ENCODE data around the gene RAX2. TPM values are rescaled to one million over a fixed set of nuclear protein-coding genes. Genes with fewer than 3 reads are reported as not detected.

The RAX2 gene
- total RNA-seq, 1 donor from 2014 or later: not detected

- DNase-seq: no peak
- Histone ChIP-seq H3K4me3 (no peak overlapping the region), H3K4me1 (no peaks in the 10 kb centered on the region), H3K36me3 (peaks cover 9% of the 10 kb centered on the region), H3K9me3 (no peaks in the 10 kb centered on the region), H3K27me3 (no peaks in the 10 kb centered on the region), H3K27ac (no peak overlapping the region)
- no peak for ATAC-seq
- intact Hi-C loops (cut with DNase I): no loop called here
- TF ChIP-seq CTCF (IDR thresholded peaks at IDR 0.05): no peak
These were observed 34.4 kb downstream of the RAX2 start for GRCh38 chr19:3737487-3738205.

GRCh38 chr19:3736106-3736724, 35.8 kb downstream of the RAX2 start:
- TF ChIP-seq CTCF (IDR thresholded peaks at IDR 0.05): no peak
- ATAC-seq (no peak), DNase-seq (no peak)
- Histone ChIP-seq H3K27ac (no peak overlapping the region), H3K27me3 (no peaks in the 10 kb centered on the region), H3K9me3 (no peaks in the 10 kb centered on the region), H3K4me3 (no peak overlapping the region), H3K36me3 (peaks cover 9% of the 10 kb centered on the region), H3K4me1 (no peaks in the 10 kb centered on the region)
- intact Hi-C loops (cut with DNase I): no loop called here

- no peaks in the 10 kb centered on the region for H3K27me3 ChIP-seq
- peaks cover 9% of the 10 kb centered on the region for H3K36me3 ChIP-seq
- DNase-seq (no peak), ATAC-seq (no peak)
- no peak for TF ChIP-seq CTCF (IDR thresholded peaks at IDR 0.05)
- H3K9me3 ChIP-seq: no peaks in the 10 kb centered on the region
- no peak overlapping the region for H3K4me3 ChIP-seq
- no peak overlapping the region for H3K27ac ChIP-seq
- no peaks in the 10 kb centered on the region for H3K4me1 ChIP-seq
- intact Hi-C loops (cut with DNase I): no loop called here
These were observed 37.8 kb downstream of the RAX2 start for GRCh38 chr19:3734310-3734600.

GRCh38 chr19:3733549-3734309, 38.3 kb downstream of the RAX2 start:
- Histone ChIP-seq H3K36me3 (peaks cover 9% of the 10 kb centered on the region), H3K4me3 (no peak overlapping the region), H3K4me1 (no peaks in the 10 kb centered on the region), H3K27me3 (no peaks in the 10 kb centered on the region), H3K9me3 (no peaks in the 10 kb centered on the region), H3K27ac (no peak overlapping the region)
- DNase-seq: no peak
- no peak for TF ChIP-seq CTCF (IDR thresholded peaks at IDR 0.05)
- intact Hi-C loops (cut with DNase I): no loop called here
- ATAC-seq: no peak

GRCh38 chr19:3732108-3732507, 39.9 kb downstream of the RAX2 start:
- DNase-seq: no peak
- Histone ChIP-seq H3K36me3 (peaks cover 4% of the 10 kb centered on the region), H3K4me3 (no peak overlapping the region), H3K4me1 (no peaks in the 10 kb centered on the region), H3K9me3 (no peaks in the 10 kb centered on the region), H3K27ac (no peak overlapping the region), H3K27me3 (no peaks in the 10 kb centered on the region)
- intact Hi-C loops (cut with DNase I): no loop called here
- no peak for TF ChIP-seq CTCF (IDR thresholded peaks at IDR 0.05)
- ATAC-seq: no peak

Measured in upper lobe of right lung (tissue), 1 donor.